CD4-positive, alpha-beta T cell (primary cell): ENCODE data around the gene DIS3L2. TPM values are rescaled to one million over a fixed set of nuclear protein-coding genes. Genes with fewer than 3 reads are reported as not detected.

Experiments used
- ATAC-seq: fragments of 200-7000 bp; cut with Tn5 transposase; one replicate; pipeline ENCODE4 v1.10.0; 2022; ENCODE audit warnings: mild to moderate bottlenecking; ENCODE audit not compliant: poor library complexity
- CTCF ChIA-PET: fragments of 350-600 bp; sonication (Branson Sonifier 250); formaldehyde crosslinking; loops from one replicate; lab custom pipeline; 2021; ENCODE audit warnings: antibody characterized with exemption, inconsistent platforms; lab: Charles Lee
- POLR2A ChIA-PET: fragments of 350-600 bp; sonication (Branson Sonifier 250); formaldehyde crosslinking; loops from one replicate; lab custom pipeline; 2021; ENCODE audit warnings: antibody characterized with exemption, inconsistent platforms; lab: Charles Lee
- DNase-seq, 14 experiments: peaks; one replicate each; pipeline ENCODE4 v3.0.0-alpha.2; 2013 to 2020; ENCODE audit warnings: mixed read lengths in 2 of 14
- H3K27ac ChIP-seq, 2 donors: one replicate each; pipeline versions ENCODE4 v1.5.1 to v1.7.0; 2013; ENCODE audit warnings: low read length in 2 of 2, low read depth in 1 of 2, mild to moderate bottlenecking in 1 of 2
- H3K27me3 ChIP-seq, 2 experiments: 1 replicate in 1 of 2; 2 replicates in 1 of 2; pipeline versions ENCODE4 v1.6.1 to v1.7.0; 2013; ENCODE audit warnings: low read length in 2 of 2, control low read depth in 1 of 2, mild to moderate bottlenecking in 1 of 2, moderate library complexity in 1 of 2; ENCODE audit not compliant: insufficient read depth in 2 of 2, control insufficient read depth in 1 of 2
- H3K36me3 ChIP-seq: one replicate; pipeline ENCODE4 v1.6.1; 2013; ENCODE audit warnings: low read length, control low read depth; ENCODE audit not compliant: insufficient read depth
- H3K4me1 ChIP-seq: one replicate; pipeline ENCODE4 v1.6.1; 2013; ENCODE audit warnings: low read length, control low read depth; ENCODE audit not compliant: insufficient read depth
- H3K4me3 ChIP-seq: one replicate; pipeline ENCODE4 v1.5.1; 2013; ENCODE audit warnings: mild to moderate bottlenecking, low read length, moderate library complexity
- H3K9me3 ChIP-seq, 2 experiments: 1 replicate in 1 of 2; 2 replicates in 1 of 2; pipeline versions ENCODE4 v1.6.1 to v1.7.0; 2013; ENCODE audit warnings: low read length in 2 of 2, mild to moderate bottlenecking in 2 of 2, control low read depth in 1 of 2, moderate library complexity in 1 of 2; ENCODE audit not compliant: control insufficient read depth in 1 of 2, insufficient read depth in 1 of 2
- H3K27ac Mint-ChIP-seq: one replicate; pipeline ENCODE4 v1.8.0; 2020; ENCODE audit warnings: mixed read lengths
- H3K27me3 Mint-ChIP-seq: one replicate; pipeline ENCODE4 v1.8.0; 2021; ENCODE audit warnings: mixed read lengths
- H3K36me3 Mint-ChIP-seq: one replicate; pipeline ENCODE4 v1.8.0; 2021; ENCODE audit warnings: low read depth, mixed read lengths
- H3K4me1 Mint-ChIP-seq: one replicate; pipeline ENCODE4 v1.8.0; 2021; ENCODE audit warnings: low read depth, mixed read lengths
- H3K4me3 Mint-ChIP-seq: one replicate; pipeline ENCODE4 v1.8.0; 2020; ENCODE audit warnings: mild to moderate bottlenecking, mixed read lengths
- H3K9me3 Mint-ChIP-seq: one replicate; pipeline ENCODE4 v1.8.0; 2020; ENCODE audit warnings: mixed read lengths
- intact Hi-C, 2 experiments: fragments of 100-400 bp; cut with DNase I in 1 of 2; cut with micrococcal nuclease in 1 of 2; formaldehyde crosslinking; loops; one replicate each; pipeline versions ENCODE4 v1.15.1 to v1.9.0; 2023 to 2025; cut with DNase I, micrococcal nuclease
- total RNA-seq, 174 experiments: library from RNA in 2 of 174; stranded (reverse) in 2 of 174; gene quantifications; one replicate each; pipeline ENCODE4 v1.2.3 and lab custom pipeline; 2021 to 2026
- TF ChIP-seq, protein P1 (sequence below): fragments of 200-600 bp; IDR thresholded peaks from one replicate; pipeline ENCODE4 v1.8.0; 2022; ENCODE audit warnings: antibody characterized with exemption, mild to moderate bottlenecking

The DIS3L2 gene
- total RNA-seq, 2 experiments from 2014 or later: 59.8 to 62.9 TPM

DNA sequence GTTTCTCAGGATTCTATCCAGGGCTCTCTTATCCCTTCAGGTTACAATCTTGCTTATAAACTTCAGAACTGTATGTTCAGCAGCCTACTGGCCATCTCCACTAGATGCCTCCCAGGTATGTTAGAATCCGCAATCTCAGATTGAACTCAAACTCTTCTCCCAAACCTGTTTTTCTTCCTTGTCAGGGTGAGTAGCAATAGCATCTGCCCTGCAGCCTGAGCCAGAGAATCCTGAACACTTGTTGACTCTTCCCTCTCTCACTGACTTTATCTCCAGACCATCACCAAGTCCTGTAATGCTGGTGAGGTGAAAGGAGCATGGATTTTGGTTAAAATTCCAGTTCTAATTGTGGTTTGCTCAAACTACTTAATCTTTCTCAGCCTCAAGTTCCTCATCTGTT, 334.5 kb downstream of the DIS3L2 start:
- no peak for ATAC-seq
- no peaks in the 10 kb centered on the region for H3K27me3 Mint-ChIP-seq

DNA sequence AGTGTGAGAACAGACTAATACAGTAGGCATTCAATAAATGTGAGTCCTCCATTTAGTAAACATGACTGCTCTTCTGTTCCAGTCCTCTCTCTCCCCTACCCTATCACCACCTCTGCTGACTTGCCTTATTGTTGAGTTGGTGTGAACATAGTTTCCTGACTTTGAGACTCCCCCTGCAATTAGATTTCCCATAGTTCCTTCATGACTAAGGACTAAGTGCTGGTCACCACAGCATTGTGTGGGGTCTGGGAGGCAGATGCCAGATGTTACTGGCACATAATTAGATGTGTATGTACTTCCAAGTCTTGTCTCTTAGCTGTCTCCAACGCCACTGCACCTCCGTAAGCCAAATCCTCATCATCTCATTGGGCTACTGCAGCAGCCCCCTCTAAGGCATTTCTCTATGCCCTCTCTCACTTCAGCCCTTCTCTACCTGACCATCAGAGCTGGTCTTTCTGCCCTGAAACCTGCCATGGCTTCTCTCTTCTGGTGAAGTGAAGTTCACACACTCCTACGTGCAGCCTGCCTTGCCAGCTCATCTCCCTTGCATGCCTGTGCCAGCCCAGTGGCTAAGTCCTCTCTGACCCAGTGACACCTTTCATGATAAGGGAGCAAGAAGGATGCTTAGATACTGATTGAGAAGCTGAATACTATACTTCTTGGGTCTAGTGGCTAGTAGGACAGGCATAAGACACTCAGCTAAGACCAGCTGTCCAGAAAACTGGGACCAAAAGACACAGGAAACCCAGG, 335.4 kb downstream of the DIS3L2 start:
- Histone ChIP-seq H3K27ac (no peak overlapping the region), H3K36me3 (peaks cover 18% of the 10 kb centered on the region), H3K4me3 (no peak overlapping the region), H3K9me3 (no peaks in the 10 kb centered on the region), H3K27me3 (no peaks in the 10 kb centered on the region), H3K4me1 (peaks cover 16% of the 10 kb centered on the region)
- intact Hi-C loops: no loop called here
- H3K36me3 Mint-ChIP-seq: peaks cover 32% of the 10 kb centered on the region
- H3K4me3 Mint-ChIP-seq: no peak overlapping the region
- H3K27me3 Mint-ChIP-seq: no peaks in the 10 kb centered on the region
- ATAC-seq (no peak), DNase-seq (no peak)
- ChIA-PET POLR2A (no interaction called here), CTCF (no interaction called here)
- no peaks in the 10 kb centered on the region for H3K9me3 Mint-ChIP-seq
- TF ChIP-seq, protein P1, sequence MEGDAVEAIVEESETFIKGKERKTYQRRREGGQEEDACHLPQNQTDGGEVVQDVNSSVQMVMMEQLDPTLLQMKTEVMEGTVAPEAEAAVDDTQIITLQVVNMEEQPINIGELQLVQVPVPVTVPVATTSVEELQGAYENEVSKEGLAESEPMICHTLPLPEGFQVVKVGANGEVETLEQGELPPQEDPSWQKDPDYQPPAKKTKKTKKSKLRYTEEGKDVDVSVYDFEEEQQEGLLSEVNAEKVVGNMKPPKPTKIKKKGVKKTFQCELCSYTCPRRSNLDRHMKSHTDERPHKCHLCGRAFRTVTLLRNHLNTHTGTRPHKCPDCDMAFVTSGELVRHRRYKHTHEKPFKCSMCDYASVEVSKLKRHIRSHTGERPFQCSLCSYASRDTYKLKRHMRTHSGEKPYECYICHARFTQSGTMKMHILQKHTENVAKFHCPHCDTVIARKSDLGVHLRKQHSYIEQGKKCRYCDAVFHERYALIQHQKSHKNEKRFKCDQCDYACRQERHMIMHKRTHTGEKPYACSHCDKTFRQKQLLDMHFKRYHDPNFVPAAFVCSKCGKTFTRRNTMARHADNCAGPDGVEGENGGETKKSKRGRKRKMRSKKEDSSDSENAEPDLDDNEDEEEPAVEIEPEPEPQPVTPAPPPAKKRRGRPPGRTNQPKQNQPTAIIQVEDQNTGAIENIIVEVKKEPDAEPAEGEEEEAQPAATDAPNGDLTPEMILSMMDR: no peak
- peaks cover 34% of the 10 kb centered on the region for H3K4me1 Mint-ChIP-seq
- no peak overlapping the region for H3K27ac Mint-ChIP-seq

More for the DNA sequence above, 334.5 kb downstream of the DIS3L2 start:
- peaks cover 16% of the 10 kb centered on the region for H3K4me1 ChIP-seq
- no peak for DNase-seq
- no peak overlapping the region for H3K4me3 ChIP-seq
- no peak overlapping the region for H3K27ac ChIP-seq
- H3K9me3 ChIP-seq: no peaks in the 10 kb centered on the region
- Mint-ChIP-seq H3K4me1 (peaks cover 34% of the 10 kb centered on the region), H3K27ac (no peak overlapping the region), H3K36me3 (peaks cover 22% of the 10 kb centered on the region), H3K4me3 (no peak overlapping the region), H3K9me3 (no peaks in the 10 kb centered on the region)
- no peaks in the 10 kb centered on the region for H3K27me3 ChIP-seq
- intact Hi-C loops: no loop called here
- TF ChIP-seq, protein P1: no peak
- ChIA-PET POLR2A (no interaction called here), CTCF (no interaction called here)
- H3K36me3 ChIP-seq: peaks cover 22% of the 10 kb centered on the region

DNA sequence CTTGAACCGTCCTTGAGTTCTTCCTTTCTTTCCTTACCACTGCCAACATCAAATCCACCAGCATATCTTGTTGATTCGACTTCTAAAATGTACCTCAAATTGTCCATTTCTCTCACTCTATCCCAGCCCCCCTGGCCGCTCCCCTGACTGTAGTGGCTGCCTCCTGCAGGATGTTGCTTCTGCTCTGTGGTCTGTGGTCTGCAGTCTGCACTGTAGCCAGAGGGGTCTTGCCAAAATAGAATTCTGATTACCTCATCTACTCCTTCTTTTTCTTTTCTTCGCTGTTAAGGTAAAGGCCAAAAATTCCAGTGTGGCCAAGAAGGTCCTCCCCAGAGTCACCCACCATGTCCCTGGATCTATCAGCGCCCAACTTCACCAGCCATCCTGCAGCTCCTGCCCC, 337.6 kb downstream of the DIS3L2 start:
- DNase-seq: no peak
- H3K4me1 Mint-ChIP-seq: peaks cover 19% of the 10 kb centered on the region
- CTCF ChIA-PET: no interaction called here

More for the DNA sequence above, 337.6 kb downstream of the DIS3L2 start:
- Mint-ChIP-seq H3K36me3 (peaks cover 36% of the 10 kb centered on the region), H3K4me3 (no peak overlapping the region), H3K27ac (peak overlapping the region; percentile 3), H3K27me3 (no peaks in the 10 kb centered on the region), H3K9me3 (no peaks in the 10 kb centered on the region)
- H3K4me3 ChIP-seq: no peak overlapping the region
- peaks cover 1% of the 10 kb centered on the region for H3K4me1 ChIP-seq
- intact Hi-C loops: no loop called here
- POLR2A ChIA-PET: interaction anchor here (1.5 kb wide), 1 partner anchor 16 kb away, joined by 5 read pairs; no protein-coding TSS in a partner anchor
- no peak for ATAC-seq
- TF ChIP-seq, protein P1: no peak
- H3K9me3 ChIP-seq: no peaks in the 10 kb centered on the region
- no peak overlapping the region for H3K27ac ChIP-seq
- no peaks in the 10 kb centered on the region for H3K27me3 ChIP-seq
- peaks cover 24% of the 10 kb centered on the region for H3K36me3 ChIP-seq
